ENCODE results near the gene BMX.

BMX gene

GRCh38 chrX:15559227-15559626 is 58.6 kb downstream of the BMX start:
- TF ChIP-seq CTCF (IDR thresholded peaks at IDR 0.05; ENCODE audit: extremely low read depth, insufficient read depth, missing control alignments) = no peak
- no peak for DNase-seq (ENCODE audit: low spot score)
- in situ Hi-C loops (cut with MboI; ENCODE audit: low pct_unique_long_range_greater_than_20kb, low sequenced_read_pairs, unreplicated experiment) = no loop called here

- in situ Hi-C loops (cut with MboI; ENCODE audit: low pct_unique_long_range_greater_than_20kb, low sequenced_read_pairs, unreplicated experiment) = no loop called here
Observed at GRCh38 chrX:15560924-15561323, 60.3 kb downstream of the BMX start.

GRCh38 chrX:15563056-15563455 is 62.4 kb downstream of the BMX start:
- no peak for TF ChIP-seq CTCF (IDR thresholded peaks at IDR 0.05; ENCODE audit: extremely low read depth, insufficient read depth, missing control alignments)
- DNase-seq (ENCODE audit: low spot score) = no peak
- in situ Hi-C loops (cut with MboI; ENCODE audit: low pct_unique_long_range_greater_than_20kb, low sequenced_read_pairs, unreplicated experiment) = no loop called here

More at GRCh38 chrX:15560924-15561323, 60.3 kb downstream of the BMX start:
- no peak for TF ChIP-seq CTCF (IDR thresholded peaks at IDR 0.05; ENCODE audit: extremely low read depth, insufficient read depth, missing control alignments)
- DNase-seq (ENCODE audit: low spot score) = no peak

GRCh38 chrX:15564981-15565579 is 64.5 kb downstream of the BMX start:
- TF ChIP-seq CTCF (IDR thresholded peaks at IDR 0.05; ENCODE audit: extremely low read depth, insufficient read depth, missing control alignments) = peak; percentile 70
- DNase-seq (ENCODE audit: low spot score) = peak; percentile 24
- in situ Hi-C loops (cut with MboI; ENCODE audit: low pct_unique_long_range_greater_than_20kb, low sequenced_read_pairs, unreplicated experiment) = no loop called here

- in situ Hi-C loops (cut with MboI; ENCODE audit: low pct_unique_long_range_greater_than_20kb, low sequenced_read_pairs, unreplicated experiment) = no loop called here
- no peak for DNase-seq (ENCODE audit: low spot score)
- no peak for TF ChIP-seq CTCF (IDR thresholded peaks at IDR 0.05; ENCODE audit: extremely low read depth, insufficient read depth, missing control alignments)
Observed at GRCh38 chrX:15566244-15566643, 65.6 kb downstream of the BMX start.

- TF ChIP-seq CTCF (IDR thresholded peaks at IDR 0.05; ENCODE audit: extremely low read depth, insufficient read depth, missing control alignments) = no peak
- no peak for DNase-seq (ENCODE audit: low spot score)
- in situ Hi-C loops (cut with MboI; ENCODE audit: low pct_unique_long_range_greater_than_20kb, low sequenced_read_pairs, unreplicated experiment) = no loop called here
Observed at GRCh38 chrX:15567267-15567666, 66.7 kb downstream of the BMX start.

All from GM13977 (cell line).